Measurements from ENCODE around the gene GNG8. TPM values are rescaled to one million over a fixed set of nuclear protein-coding genes. Genes with fewer than 3 reads are reported as not detected.
"Not testable (repeated sequence)": the region's sequence is repeated elsewhere in the genome, so short reads cannot be mapped to it uniquely, and the experiment has no call there.

The GNG8 gene
- total RNA-seq, 2 donors from 2014 or later = not detected

DNA sequence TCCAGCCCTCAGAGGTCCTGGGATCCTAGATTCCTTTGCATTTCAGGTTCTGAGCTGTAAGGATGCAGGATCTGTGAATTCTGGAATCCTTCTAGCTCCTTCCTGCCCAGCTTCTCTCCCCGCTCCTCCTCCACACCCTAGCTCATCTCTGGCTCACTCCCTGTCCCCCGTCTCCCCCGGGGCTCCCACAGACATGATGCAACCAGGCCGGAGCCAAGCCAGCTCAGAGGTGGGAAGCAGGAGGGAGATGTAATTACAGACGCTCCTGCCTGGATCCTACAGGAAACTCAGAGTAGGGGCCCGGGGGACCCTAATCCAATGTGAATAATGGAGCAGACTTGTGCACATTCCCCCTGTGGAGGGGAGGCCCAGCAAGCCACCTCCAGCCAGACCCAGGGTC is 4.5 kb downstream of the GNG8 start:
- no peaks in the 10 kb centered on the region for H3K9me3 ChIP-seq
- H3K4me3 ChIP-seq = no peak overlapping the region
- DNase-seq = no peak
- peaks cover 13% of the 10 kb centered on the region for H3K27me3 ChIP-seq
- no peaks in the 10 kb centered on the region for H3K36me3 ChIP-seq
- no peak overlapping the region for H3K27ac ChIP-seq
- TF ChIP-seq, protein P1, sequence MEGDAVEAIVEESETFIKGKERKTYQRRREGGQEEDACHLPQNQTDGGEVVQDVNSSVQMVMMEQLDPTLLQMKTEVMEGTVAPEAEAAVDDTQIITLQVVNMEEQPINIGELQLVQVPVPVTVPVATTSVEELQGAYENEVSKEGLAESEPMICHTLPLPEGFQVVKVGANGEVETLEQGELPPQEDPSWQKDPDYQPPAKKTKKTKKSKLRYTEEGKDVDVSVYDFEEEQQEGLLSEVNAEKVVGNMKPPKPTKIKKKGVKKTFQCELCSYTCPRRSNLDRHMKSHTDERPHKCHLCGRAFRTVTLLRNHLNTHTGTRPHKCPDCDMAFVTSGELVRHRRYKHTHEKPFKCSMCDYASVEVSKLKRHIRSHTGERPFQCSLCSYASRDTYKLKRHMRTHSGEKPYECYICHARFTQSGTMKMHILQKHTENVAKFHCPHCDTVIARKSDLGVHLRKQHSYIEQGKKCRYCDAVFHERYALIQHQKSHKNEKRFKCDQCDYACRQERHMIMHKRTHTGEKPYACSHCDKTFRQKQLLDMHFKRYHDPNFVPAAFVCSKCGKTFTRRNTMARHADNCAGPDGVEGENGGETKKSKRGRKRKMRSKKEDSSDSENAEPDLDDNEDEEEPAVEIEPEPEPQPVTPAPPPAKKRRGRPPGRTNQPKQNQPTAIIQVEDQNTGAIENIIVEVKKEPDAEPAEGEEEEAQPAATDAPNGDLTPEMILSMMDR (IDR thresholded peaks at IDR 0.05) = no peak
- intact Hi-C loops (cut with DNase I) = no loop called here
- H3K9ac ChIP-seq (ENCODE audit: low read depth in 2 of 2, low read length in 2 of 2) = no peak overlapping the region
- peaks cover 5% of the 10 kb centered on the region for H3K4me1 ChIP-seq

DNA sequence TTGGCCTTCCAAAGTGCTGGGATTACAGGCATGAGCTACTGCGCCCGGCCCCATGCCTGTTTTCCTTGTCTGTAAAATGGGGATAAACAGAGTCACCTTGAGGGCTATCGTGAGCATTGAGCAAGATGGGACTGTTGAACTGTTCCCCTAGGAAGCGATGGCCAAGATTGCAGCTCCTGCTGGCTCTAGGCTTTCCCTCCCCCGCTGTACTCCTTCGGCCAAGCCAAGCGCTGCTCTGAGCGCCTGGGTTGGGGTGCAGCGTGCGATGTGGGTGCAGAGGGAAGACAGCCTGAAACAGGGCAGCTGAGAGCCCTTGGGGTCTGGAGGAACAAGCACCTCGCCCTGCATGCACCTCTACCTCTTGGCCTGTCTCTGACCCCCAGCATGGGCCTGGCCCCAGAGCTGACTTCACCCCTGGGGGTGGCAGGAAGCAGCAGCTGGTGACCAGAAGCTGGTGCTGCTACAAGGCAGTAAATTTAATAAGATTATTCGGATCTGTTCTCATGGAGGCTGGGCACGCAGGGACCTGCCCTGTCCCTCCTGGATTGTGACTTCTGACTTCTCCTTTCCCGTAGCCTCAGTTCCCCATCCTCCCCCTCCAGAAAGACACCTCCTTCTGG is 5.3 kb downstream of the GNG8 start:
- peaks cover 5% of the 10 kb centered on the region for H3K4me1 ChIP-seq
- TF ChIP-seq, protein P1 (IDR thresholded peaks at IDR 0.05) = no peak
- peaks cover 5% of the 10 kb centered on the region for H3K27me3 ChIP-seq
- no peaks in the 10 kb centered on the region for H3K9me3 ChIP-seq
- no peak overlapping the region for H3K9ac ChIP-seq (ENCODE audit: low read depth in 2 of 2, low read length in 2 of 2)
- no peak overlapping the region for H3K4me3 ChIP-seq
- no peak overlapping the region for H3K27ac ChIP-seq
- no peak for DNase-seq
- H3K36me3 ChIP-seq = no peaks in the 10 kb centered on the region
- intact Hi-C loops (cut with DNase I) = no loop called here

DNA sequence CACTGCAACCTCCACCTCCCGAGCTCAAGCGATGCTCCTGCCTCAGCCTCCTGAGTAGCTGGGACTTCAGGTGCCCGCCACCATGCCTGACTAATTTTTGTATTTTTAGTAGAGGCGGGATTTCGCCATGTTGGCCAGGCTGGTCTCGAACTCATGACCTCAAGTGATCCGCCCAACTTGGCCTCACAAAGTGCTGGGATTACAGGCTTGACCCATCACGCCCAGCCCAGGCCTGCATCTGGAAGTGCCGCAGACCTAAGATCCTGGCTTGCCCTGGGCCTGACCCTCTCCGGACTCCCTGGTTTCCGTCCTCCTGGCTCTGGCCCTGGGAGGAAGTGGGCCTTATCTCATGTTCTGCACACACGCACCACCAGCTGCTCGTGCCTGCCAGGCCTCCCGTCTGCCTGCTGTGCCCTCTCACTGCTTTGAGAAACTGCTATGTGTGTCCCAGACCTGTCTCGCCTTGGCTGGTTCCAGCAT is 6.4 kb downstream of the GNG8 start:
- peaks cover 5% of the 10 kb centered on the region for H3K4me1 ChIP-seq
- intact Hi-C loops (cut with DNase I) = no loop called here
- H3K27me3 ChIP-seq = no peaks in the 10 kb centered on the region
- no peak overlapping the region for H3K4me3 ChIP-seq
- no peaks in the 10 kb centered on the region for H3K9me3 ChIP-seq
- no peak overlapping the region for H3K9ac ChIP-seq (ENCODE audit: low read depth in 2 of 2, low read length in 2 of 2)
- TF ChIP-seq, protein P1 (IDR thresholded peaks at IDR 0.05) = no peak
- no peak overlapping the region for H3K27ac ChIP-seq
- no peak for DNase-seq
- no peaks in the 10 kb centered on the region for H3K36me3 ChIP-seq

DNA sequence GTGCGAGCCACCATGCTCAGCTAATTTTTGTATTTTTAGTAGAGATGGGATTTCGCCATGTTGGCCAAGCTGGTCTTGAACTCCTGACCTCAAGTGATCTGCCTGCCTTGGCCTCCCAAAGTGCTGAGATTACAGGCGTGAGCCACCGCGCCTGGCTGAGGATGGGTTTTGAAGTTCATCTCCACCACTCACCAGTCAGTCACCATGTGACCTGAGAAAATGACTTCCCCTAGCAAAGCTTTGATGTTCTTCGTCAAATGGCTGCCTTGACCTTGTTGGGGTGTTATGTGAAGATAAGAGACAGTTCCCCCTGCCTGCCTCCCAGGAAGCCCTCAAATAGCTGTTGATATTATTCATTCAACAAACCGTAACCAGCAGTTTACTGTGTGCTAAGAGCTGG is 7.0 kb downstream of the GNG8 start:
- H3K9me3 ChIP-seq; intact Hi-C loops (cut with DNase I); H3K27ac ChIP-seq; H3K27me3 ChIP-seq; H3K36me3 ChIP-seq; DNase-seq; H3K9ac ChIP-seq (ENCODE audit: low read depth in 2 of 2, low read length in 2 of 2); H3K4me3 ChIP-seq; H3K4me1 ChIP-seq: not testable (repeated sequence)

DNA sequence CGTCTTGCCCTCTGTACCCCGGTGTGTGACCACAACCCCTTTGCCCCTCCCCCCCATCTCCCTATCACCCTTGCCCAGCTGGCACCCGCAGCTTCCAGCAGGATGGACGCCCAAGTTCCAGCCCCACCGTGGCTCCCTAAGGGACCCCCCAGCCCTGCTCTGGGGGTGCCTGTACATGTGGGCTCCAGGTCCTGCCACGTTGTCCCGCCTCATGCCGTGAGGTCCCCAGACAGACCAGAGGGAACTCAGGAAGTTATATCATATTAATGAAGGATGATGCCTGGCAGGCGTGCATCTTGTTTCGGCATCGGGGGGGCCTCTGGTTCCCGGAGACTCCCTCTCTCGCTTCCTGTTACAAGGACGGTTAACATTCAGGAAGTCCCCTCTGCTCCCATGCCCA is 9.6 kb downstream of the GNG8 start:
- intact Hi-C loops (cut with DNase I) = no loop called here
- Histone ChIP-seq H3K9ac (ENCODE audit: low read depth in 2 of 2, low read length in 2 of 2) (no peak overlapping the region), H3K27ac (peak overlapping the region; percentile 57), H3K4me3 (no peak overlapping the region), H3K36me3 (no peaks in the 10 kb centered on the region), H3K4me1 (no peaks in the 10 kb centered on the region), H3K9me3 (no peaks in the 10 kb centered on the region), H3K27me3 (no peaks in the 10 kb centered on the region)
- TF ChIP-seq, protein P1 (IDR thresholded peaks at IDR 0.05) = no peak
- no peak for DNase-seq

DNA sequence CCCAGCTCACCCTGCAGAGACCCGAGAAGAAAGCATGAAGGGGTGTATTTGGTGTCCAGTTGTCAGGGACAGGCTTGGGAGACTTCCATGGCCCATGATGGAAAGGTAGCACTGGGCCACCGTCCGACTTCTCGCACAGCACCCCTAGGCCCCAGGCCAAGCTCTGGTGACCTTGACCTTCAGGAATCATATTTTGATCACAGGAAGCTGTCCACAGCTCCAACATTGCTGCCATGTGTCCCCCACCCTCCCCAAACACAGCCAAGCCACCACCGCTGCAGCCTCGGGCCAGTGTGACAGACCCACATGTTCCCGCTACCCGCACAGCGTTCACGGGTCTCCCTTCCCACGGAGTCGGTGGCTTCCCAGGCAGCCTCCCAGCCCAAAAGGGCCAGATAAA is 10.3 kb downstream of the GNG8 start:
- Histone ChIP-seq H3K27me3 (no peaks in the 10 kb centered on the region), H3K9me3 (no peaks in the 10 kb centered on the region), H3K9ac (ENCODE audit: low read depth in 2 of 2, low read length in 2 of 2) (peak overlapping the region in 1 of 2 donors; percentile 39), H3K36me3 (no peaks in the 10 kb centered on the region), H3K27ac (peak overlapping the region; percentile 57), H3K4me3 (no peak overlapping the region), H3K4me1 (no peaks in the 10 kb centered on the region)
- DNase-seq = no peak
- intact Hi-C loops (cut with DNase I) = no loop called here
- TF ChIP-seq, protein P1 (IDR thresholded peaks at IDR 0.05) = no peak

Data from colonic mucosa (tissue), 4 donors.